CD4-positive, alpha-beta T cell treated with Interleukin-1 beta for 1 hour (primary cell): ENCODE data around the gene LRRC23.
"Not testable (repeated sequence)": the region's sequence is repeated elsewhere in the genome, so short reads cannot be mapped to it uniquely, and the experiment has no call there.

Experiments used
- DNase-seq, 2 donors: peaks; one replicate each; pipeline ENCODE4 v3.0.0-alpha.2; 2020 to 2022

Gene LRRC23

GRCh38 chr12:6873094-6874014 is 31.3 kb upstream of the LRRC23 start, which contains the start of gene SPSB2:
Gene SPSB2, minus strand, starts transcription at chr12:6873303. Its CDS starts 402 bp downstream, at chr12:6872901.
- peak; percentile 98 for DNase-seq

GRCh38 chr12:6874015-6874368 is 30.6 kb upstream of the LRRC23 start:
- DNase-seq = not testable (repeated sequence)

GRCh38 chr12:6879824-6880223 is 24.8 kb upstream of the LRRC23 start:
- not testable (repeated sequence) for DNase-seq

GRCh38 chr12:6883252-6883651 is 21.4 kb upstream of the LRRC23 start:
- no peak for DNase-seq

GRCh38 chr12:6883683-6884082 is 20.9 kb upstream of the LRRC23 start:
- no peak for DNase-seq

- no peak for DNase-seq
Measured at GRCh38 chr12:6884539-6884938, 20.1 kb upstream of the LRRC23 start.

- DNase-seq = not testable (repeated sequence)
Measured at GRCh38 chr12:6886206-6886999, 18.2 kb upstream of the LRRC23 start.

GRCh38 chr12:6887460-6887859 is 17.2 kb upstream of the LRRC23 start:
- peak in 1 of 2 donors; percentile 25 for DNase-seq

- no peak for DNase-seq
Measured at GRCh38 chr12:6888360-6888759, 16.3 kb upstream of the LRRC23 start.

- DNase-seq = not testable (repeated sequence)
Measured at GRCh38 chr12:6888794-6889193, 15.8 kb upstream of the LRRC23 start.

- not testable (repeated sequence) for DNase-seq
Measured at GRCh38 chr12:6889775-6890573, 14.6 kb upstream of the LRRC23 start.

GRCh38 chr12:6890789-6891645 is 13.6 kb upstream of the LRRC23 start:
- peak; percentile 98 for DNase-seq

GRCh38 chr12:6891646-6892001 is 13.0 kb upstream of the LRRC23 start:
- DNase-seq = no peak

- DNase-seq = not testable (repeated sequence)
Measured at GRCh38 chr12:6892683-6893082, 11.9 kb upstream of the LRRC23 start.

- DNase-seq = no peak
Measured at GRCh38 chr12:6894321-6894720, 10.3 kb upstream of the LRRC23 start.

GRCh38 chr12:6896846-6897435 is 7.7 kb upstream of the LRRC23 start:
- no peak for DNase-seq

- DNase-seq = no peak
Measured at GRCh38 chr12:6899427-6899826, 5.2 kb upstream of the LRRC23 start.

- DNase-seq = peak; percentile 36 to 65
Measured at GRCh38 chr12:6899837-6900519, 4.6 kb upstream of the LRRC23 start.

GRCh38 chr12:6902448-6902847 is 2.2 kb upstream of the LRRC23 start:
- no peak for DNase-seq

- no peak for DNase-seq
Measured at GRCh38 chr12:6903722-6904121, 900 bp upstream of the LRRC23 start.
